Gastrocnemius medialis (tissue), 4 donors: ENCODE measurements around the gene CSNK1D. TPM values are rescaled to one million over a fixed set of nuclear protein-coding genes. Genes with fewer than 3 reads are reported as not detected.

Experiments used
- ATAC-seq, 2 donors: fragments of 150-250 bp; one replicate each; pipeline ENCODE4 v1.9.1; 2016
- DNase-seq, 2 donors: peaks; one replicate each; pipeline ENCODE4 v3.0.0-alpha.2; 2019
- H3K27ac ChIP-seq, 4 donors: fragments of 200-600 bp; sonication (generic); 1 replicate in 1 of 4; 2 replicates in 3 of 4; pipeline ENCODE4 v1.5.1; 2016 to 2018; ENCODE audit warnings: mild to moderate bottlenecking in 2 of 4, moderate library complexity in 1 of 4
- H3K27me3 ChIP-seq, 3 donors: fragments of 200-600 bp; sonication (generic) in 2 of 3; 1 replicate in 1 of 3; 2 replicates in 2 of 3; pipeline versions ENCODE4 v1.5.1 to v1.6.0; 2016 to 2019; ENCODE audit warnings: mild to moderate bottlenecking in 1 of 3, moderate library complexity in 1 of 3
- H3K36me3 ChIP-seq, 2 donors: fragments of 200-600 bp; sonication (generic) in 1 of 2; one replicate each; pipeline ENCODE4 v1.5.1; 2017 to 2018
- H3K4me1 ChIP-seq, 2 donors: fragments of 200-600 bp; sonication (generic) in 1 of 2; one replicate each; pipeline ENCODE4 v1.5.1; 2016 to 2017; ENCODE audit warnings: mild to moderate bottlenecking in 2 of 2
- H3K4me3 ChIP-seq, 4 donors: fragments of 200-600 bp; sonication (generic) in 3 of 4; 1 replicate in 1 of 4; 2 replicates in 3 of 4; pipeline ENCODE4 v1.5.1; 2016 to 2019; ENCODE audit warnings: mild to moderate bottlenecking in 2 of 4
- H3K9me3 ChIP-seq, 3 donors: fragments of 200-600 bp; sonication (generic) in 2 of 3; 1 replicate in 1 of 3; 2 replicates in 2 of 3; pipeline ENCODE4 v1.5.1; 2016 to 2019
- POLR2A ChIP-seq, 2 donors: fragments of 450-650 bp; IDR thresholded peaks; one replicate each; pipeline ENCODE4 v1.6.1; 2017; ENCODE audit warnings: antibody characterized with exemption in 2 of 2, mild to moderate bottlenecking in 2 of 2, moderate library complexity in 2 of 2
- in situ Hi-C, 4 donors: fragments of 200-750 bp; cut with MboI; loops; one replicate each; pipeline versions ENCODE4 v1.15.0 to v1.8.0; 2017; ENCODE audit warnings: low sequenced_read_pairs in 4 of 4
- intact Hi-C: fragments of 100-400 bp; cut with DNase I; formaldehyde crosslinking; loops from one replicate; pipeline ENCODE4 v1.15.1; 2023; ENCODE audit warnings: low total_unique reads
- total RNA-seq, 4 donors: library from RNA; depleted of rRNA; stranded (reverse); fragments of >200 nt; gene quantifications; one replicate each; pipeline versions ENCODE4 v1.1.0 to v1.2.3, GENCODE V29; 2016
- TF ChIP-seq, protein P1 (sequence below), 5 experiments: fragments of 450-650 bp in 3 of 5; fragments of 200-600 bp in 2 of 5; sonication (generic) in 2 of 5; IDR thresholded peaks in 4 of 5; conservative IDR thresholded peaks in 1 of 5; 1 replicate in 4 of 5; 2 replicates in 1 of 5; pipeline ENCODE4 v1.5.1; 2016 to 2019; ENCODE audit warnings: antibody characterized with exemption in 5 of 5, mild to moderate bottlenecking in 3 of 5, moderate library complexity in 3 of 5

The CSNK1D gene
- total RNA-seq, 4 donors from 2014 or later, result 34.0 to 55.2 (median 47.3) TPM

DNA sequence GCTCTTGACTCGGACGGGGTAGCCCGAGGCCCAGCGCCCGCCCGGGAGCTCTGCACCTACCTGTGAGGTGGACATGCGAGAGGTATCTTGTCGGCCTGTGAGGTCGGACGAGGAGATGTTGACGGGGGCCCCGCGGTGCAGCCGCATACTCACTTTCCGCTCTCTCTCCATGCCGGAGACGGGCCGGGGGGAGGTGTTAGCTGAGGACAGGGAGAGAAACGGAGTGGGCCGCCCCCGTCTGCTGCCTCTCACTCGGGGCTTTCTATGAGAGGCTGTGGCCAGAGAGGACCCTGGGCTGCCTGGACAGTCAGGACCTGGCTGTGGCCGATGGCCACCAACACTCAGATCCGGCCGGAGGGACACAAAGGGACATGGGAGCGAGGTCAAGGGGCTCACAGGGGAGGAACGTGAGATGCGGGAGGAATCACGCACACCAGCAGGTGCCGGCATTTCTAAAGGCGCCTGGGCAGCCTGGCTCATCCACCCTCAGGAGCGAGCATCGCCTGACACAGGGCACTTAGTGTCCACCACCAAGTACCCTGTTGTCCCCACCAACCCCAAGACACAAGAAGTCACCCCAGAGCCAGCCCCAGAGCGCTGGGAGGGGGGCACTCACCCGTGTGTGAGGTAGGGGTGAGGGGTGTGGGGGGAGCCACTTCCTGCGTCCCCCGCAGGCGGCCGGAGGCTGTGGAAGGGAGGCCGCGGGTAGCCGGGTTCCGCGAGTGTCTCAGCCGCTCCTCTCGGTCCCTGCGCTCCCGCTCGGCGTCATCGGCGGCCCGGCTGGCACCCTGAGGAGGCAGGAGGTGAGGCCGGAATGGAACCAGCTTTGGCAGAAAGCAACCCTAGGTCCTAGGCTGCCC, 24.5 kb downstream of the CSNK1D start:
- H3K4me1 ChIP-seq, result peaks cover 20 to 25% of the 10 kb centered on the region in 2 donors
- DNase-seq, result no peak
- intact Hi-C loops, result no loop called here

DNA sequence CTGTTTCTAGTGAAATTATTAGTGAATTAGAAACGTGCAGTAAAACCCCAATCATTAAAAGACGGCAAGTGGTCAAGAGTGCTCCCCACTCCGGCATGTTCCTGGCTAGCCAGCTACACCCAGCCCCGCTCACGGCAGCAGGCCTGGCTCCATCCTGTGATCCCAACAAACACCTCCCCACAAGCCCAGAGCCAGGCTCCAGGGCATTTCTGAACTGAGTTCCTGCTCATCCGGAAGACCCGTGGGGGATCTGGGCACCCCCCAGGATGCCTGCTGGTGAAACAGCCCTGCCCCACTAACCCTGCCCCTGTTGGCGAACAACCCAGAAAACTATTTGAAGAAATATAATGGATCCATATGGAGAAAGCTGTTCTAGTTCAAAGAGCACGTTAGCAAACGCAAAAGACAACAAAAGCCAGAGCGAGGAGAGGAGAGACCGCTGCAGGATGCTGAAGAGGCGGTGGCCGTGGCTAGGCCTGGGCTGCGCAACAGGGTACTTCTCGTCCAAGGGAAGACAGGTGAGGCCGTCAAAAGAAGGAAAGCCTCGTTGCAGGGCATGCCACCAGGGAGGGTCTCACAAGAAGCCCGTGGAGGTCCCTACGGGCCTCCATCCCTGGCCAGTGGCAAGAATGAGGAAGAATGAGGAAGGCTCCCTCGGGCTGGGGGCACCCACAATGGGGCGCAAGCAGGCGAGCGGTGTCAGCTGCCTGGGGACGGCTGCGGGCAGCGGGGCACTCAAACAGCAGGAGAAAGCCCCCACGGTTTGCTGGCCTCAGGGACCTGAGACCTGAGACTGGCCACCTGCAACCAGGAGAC, 25.4 kb downstream of the CSNK1D start:
- intact Hi-C loops, result no loop called here
- TF ChIP-seq POLR2A (IDR thresholded peaks at IDR 0.05), result no peak
- TF ChIP-seq, protein P1, sequence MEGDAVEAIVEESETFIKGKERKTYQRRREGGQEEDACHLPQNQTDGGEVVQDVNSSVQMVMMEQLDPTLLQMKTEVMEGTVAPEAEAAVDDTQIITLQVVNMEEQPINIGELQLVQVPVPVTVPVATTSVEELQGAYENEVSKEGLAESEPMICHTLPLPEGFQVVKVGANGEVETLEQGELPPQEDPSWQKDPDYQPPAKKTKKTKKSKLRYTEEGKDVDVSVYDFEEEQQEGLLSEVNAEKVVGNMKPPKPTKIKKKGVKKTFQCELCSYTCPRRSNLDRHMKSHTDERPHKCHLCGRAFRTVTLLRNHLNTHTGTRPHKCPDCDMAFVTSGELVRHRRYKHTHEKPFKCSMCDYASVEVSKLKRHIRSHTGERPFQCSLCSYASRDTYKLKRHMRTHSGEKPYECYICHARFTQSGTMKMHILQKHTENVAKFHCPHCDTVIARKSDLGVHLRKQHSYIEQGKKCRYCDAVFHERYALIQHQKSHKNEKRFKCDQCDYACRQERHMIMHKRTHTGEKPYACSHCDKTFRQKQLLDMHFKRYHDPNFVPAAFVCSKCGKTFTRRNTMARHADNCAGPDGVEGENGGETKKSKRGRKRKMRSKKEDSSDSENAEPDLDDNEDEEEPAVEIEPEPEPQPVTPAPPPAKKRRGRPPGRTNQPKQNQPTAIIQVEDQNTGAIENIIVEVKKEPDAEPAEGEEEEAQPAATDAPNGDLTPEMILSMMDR (IDR thresholded peaks at IDR 0.05 in 4 of 5, conservative IDR thresholded peaks at IDR 0.05 in 1 of 5), result no peak
- in situ Hi-C loops, result no loop called here
- DNase-seq (no peak), ATAC-seq (no peak)
- no peak overlapping the region for H3K4me3 ChIP-seq
- peaks cover 9 to 89% of the 10 kb centered on the region in 2 donors for H3K36me3 ChIP-seq
- peak overlapping the region; percentile 83 to 98 (median 91) for H3K27ac ChIP-seq
- H3K4me1 ChIP-seq, result peaks cover 30 to 33% of the 10 kb centered on the region in 2 donors
- no peaks in the 10 kb centered on the region for H3K27me3 ChIP-seq
- H3K9me3 ChIP-seq, result no peaks in the 10 kb centered on the region

More for the DNA sequence above, 24.5 kb downstream of the CSNK1D start:
- ATAC-seq, result no peak
- Histone ChIP-seq H3K27ac (peak overlapping the region in 1 of 4 donors; percentile 5), H3K36me3 (peaks cover 9 to 93% of the 10 kb centered on the region in 2 donors), H3K4me3 (no peak overlapping the region), H3K9me3 (no peaks in the 10 kb centered on the region), H3K27me3 (no peaks in the 10 kb centered on the region)
- TF ChIP-seq POLR2A (IDR thresholded peaks at IDR 0.05), result no peak
- TF ChIP-seq, protein P1 (IDR thresholded peaks at IDR 0.05 in 4 of 5, conservative IDR thresholded peaks at IDR 0.05 in 1 of 5), result no peak
- in situ Hi-C loops, result no loop called here

DNA sequence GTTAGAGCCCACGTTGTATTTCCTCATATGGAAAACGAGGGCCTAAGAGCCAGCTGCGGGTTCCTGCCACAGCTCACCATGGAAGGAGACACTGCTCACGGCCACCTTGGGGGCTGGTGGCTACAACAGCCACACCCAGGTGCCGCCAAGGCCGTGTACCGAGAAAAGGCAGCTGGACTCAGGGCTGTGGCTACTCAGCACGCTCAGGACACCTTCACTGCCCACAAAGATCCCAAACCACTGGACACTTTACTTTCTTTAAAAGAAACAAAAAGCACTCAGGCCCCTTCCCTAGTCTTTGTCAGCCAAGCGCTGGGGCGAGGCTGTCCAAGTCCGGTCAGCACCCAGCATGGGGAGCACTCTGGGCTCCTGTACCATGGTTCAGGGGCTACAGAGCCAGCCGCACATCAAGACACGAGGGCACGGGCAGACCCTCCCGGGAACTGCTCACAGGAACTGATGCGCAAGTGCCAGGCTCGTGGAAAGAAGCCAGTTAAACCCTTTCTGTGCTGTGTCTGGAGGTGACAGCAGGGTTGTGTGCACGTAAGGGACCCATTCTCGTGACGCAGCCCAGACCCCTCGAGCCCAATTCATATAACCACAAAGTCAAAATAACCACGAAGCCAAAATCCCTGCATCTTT, 26.2 kb downstream of the CSNK1D start:
- intact Hi-C loops, result no loop called here
- peaks cover 37 to 40% of the 10 kb centered on the region in 2 donors for H3K4me1 ChIP-seq
- peaks cover 6 to 81% of the 10 kb centered on the region in 2 donors for H3K36me3 ChIP-seq
- no peaks in the 10 kb centered on the region for H3K27me3 ChIP-seq
- peak overlapping the region; percentile 83 to 98 (median 91) for H3K27ac ChIP-seq
- no peak overlapping the region for H3K4me3 ChIP-seq
- ATAC-seq (peak; percentile 3 to 19), DNase-seq (peak in 1 of 2 donors; percentile 64)
- in situ Hi-C loops, result no loop called here
- TF ChIP-seq, protein P1 (IDR thresholded peaks at IDR 0.05 in 4 of 5, conservative IDR thresholded peaks at IDR 0.05 in 1 of 5), result no peak
- TF ChIP-seq POLR2A (IDR thresholded peaks at IDR 0.05), result no peak
- no peaks in the 10 kb centered on the region for H3K9me3 ChIP-seq

DNA sequence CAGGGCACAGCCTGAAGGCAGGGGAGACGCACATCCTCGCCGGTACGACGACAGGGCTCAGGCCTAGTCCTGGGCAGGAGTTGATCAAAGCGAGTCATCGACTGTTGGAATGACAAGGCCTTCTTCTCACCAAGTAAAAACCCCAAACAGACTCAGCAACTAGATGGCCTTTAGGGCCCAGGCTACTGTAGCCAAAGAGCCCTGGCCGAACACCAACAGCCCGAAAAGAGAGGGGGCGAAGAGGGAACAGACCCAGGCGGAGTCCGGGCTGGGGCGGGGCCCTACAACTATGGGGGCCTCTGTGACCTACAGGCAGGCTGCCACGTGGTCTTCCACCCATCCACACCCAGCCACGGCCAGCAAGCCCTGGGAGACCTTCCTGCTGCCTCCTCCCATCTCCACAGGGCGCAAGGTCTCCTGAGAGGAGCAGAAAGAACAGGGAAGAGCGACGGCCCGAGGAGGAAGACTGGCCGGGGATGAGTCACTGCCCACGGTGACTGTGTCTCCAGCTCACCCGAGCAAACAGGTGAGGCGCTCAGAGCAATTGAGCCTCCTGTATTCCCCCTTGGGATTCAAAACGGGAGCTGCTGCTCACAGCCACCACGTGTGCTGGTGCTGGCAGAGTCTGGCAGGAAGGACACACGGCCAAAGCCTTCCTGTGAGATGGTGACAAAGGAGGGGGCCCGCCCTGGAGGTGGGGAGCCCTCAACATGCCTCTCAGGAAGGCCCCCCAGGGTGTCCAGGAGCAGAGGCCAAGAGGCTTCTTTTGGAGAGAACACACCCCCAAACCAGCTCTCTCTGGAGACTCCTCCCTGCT, 26.9 kb downstream of the CSNK1D start:
- H3K4me3 ChIP-seq, result no peak overlapping the region
- in situ Hi-C loops, result no loop called here
- H3K27ac ChIP-seq, result peak overlapping the region; percentile 83 to 98 (median 91)
- ATAC-seq (peak; percentile 44 to 61), DNase-seq (peak in 1 of 2 donors; percentile 82)
- TF ChIP-seq POLR2A (IDR thresholded peaks at IDR 0.05), result peak; percentile 19
- TF ChIP-seq, protein P1 (IDR thresholded peaks at IDR 0.05 in 4 of 5, conservative IDR thresholded peaks at IDR 0.05 in 1 of 5), result no peak
- H3K27me3 ChIP-seq, result no peaks in the 10 kb centered on the region
- peaks cover 0 to 74% of the 10 kb centered on the region in 2 donors for H3K36me3 ChIP-seq
- intact Hi-C loops, result no loop called here
- H3K4me1 ChIP-seq, result peaks cover 45 to 48% of the 10 kb centered on the region in 2 donors
- H3K9me3 ChIP-seq, result no peaks in the 10 kb centered on the region
